ENCODE data around the gene ZNF438.
A peak's percentile ranks its signal among the peaks of the same experiment; 100 is the strongest.

ZNF438 gene

GRCh38 chr10:31025142-31025541, 6.5 kb downstream of the ZNF438 start:
- Histone ChIP-seq H3K79me2 (ENCODE audit: insufficient read depth, low read depth) (no peaks in the 10 kb centered on the region), H3K4me3 (IDR thresholded peaks at IDR 0.05; ENCODE audit: insufficient read depth, low read depth, low read length) (no peak overlapping the region), H3K27me3 (ENCODE audit: insufficient read depth, low read depth) (no peaks in the 10 kb centered on the region), H3K4me1 (ENCODE audit: low read depth, poor library complexity, severe bottlenecking) (peaks cover 1% of the 10 kb centered on the region), H3K27ac (no peak overlapping the region), H4K20me1 (ENCODE audit: insufficient read depth) (no peaks in the 10 kb centered on the region), H3K9ac (no peak overlapping the region), H3K36me3 (ENCODE audit: insufficient read depth) (no peaks in the 10 kb centered on the region), H3K4me2 (no peak overlapping the region), H2AFZ (ENCODE audit: low read depth) (no peak overlapping the region)
- TF ChIP-seq, protein P1, sequence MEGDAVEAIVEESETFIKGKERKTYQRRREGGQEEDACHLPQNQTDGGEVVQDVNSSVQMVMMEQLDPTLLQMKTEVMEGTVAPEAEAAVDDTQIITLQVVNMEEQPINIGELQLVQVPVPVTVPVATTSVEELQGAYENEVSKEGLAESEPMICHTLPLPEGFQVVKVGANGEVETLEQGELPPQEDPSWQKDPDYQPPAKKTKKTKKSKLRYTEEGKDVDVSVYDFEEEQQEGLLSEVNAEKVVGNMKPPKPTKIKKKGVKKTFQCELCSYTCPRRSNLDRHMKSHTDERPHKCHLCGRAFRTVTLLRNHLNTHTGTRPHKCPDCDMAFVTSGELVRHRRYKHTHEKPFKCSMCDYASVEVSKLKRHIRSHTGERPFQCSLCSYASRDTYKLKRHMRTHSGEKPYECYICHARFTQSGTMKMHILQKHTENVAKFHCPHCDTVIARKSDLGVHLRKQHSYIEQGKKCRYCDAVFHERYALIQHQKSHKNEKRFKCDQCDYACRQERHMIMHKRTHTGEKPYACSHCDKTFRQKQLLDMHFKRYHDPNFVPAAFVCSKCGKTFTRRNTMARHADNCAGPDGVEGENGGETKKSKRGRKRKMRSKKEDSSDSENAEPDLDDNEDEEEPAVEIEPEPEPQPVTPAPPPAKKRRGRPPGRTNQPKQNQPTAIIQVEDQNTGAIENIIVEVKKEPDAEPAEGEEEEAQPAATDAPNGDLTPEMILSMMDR (conservative IDR thresholded peaks at IDR 0.05; ENCODE audit: low read depth, low read length) = no peak

- H3K4me2 ChIP-seq = no peak overlapping the region
- no peaks in the 10 kb centered on the region for H3K27me3 ChIP-seq (ENCODE audit: insufficient read depth, low read depth)
- no peaks in the 10 kb centered on the region for H3K36me3 ChIP-seq (ENCODE audit: insufficient read depth)
- no peak overlapping the region for H3K4me3 ChIP-seq (IDR thresholded peaks at IDR 0.05; ENCODE audit: insufficient read depth, low read depth, low read length)
- H3K9ac ChIP-seq = no peak overlapping the region
- H3K27ac ChIP-seq = no peak overlapping the region
- H4K20me1 ChIP-seq (ENCODE audit: insufficient read depth) = no peaks in the 10 kb centered on the region
- H3K4me1 ChIP-seq (ENCODE audit: low read depth, poor library complexity, severe bottlenecking) = peaks cover 11% of the 10 kb centered on the region
- TF ChIP-seq, protein P1 (conservative IDR thresholded peaks at IDR 0.05; ENCODE audit: low read depth, low read length) = no peak
- H2AFZ ChIP-seq (ENCODE audit: low read depth) = no peak overlapping the region
- no peaks in the 10 kb centered on the region for H3K79me2 ChIP-seq (ENCODE audit: insufficient read depth, low read depth)
These were observed 8.1 kb downstream of the ZNF438 start for GRCh38 chr10:31023558-31023957.

- H2AFZ ChIP-seq (ENCODE audit: low read depth) = no peak overlapping the region
- no peaks in the 10 kb centered on the region for H4K20me1 ChIP-seq (ENCODE audit: insufficient read depth)
- no peaks in the 10 kb centered on the region for H3K79me2 ChIP-seq (ENCODE audit: insufficient read depth, low read depth)
- H3K27me3 ChIP-seq (ENCODE audit: insufficient read depth, low read depth) = no peaks in the 10 kb centered on the region
- TF ChIP-seq, protein P1 (conservative IDR thresholded peaks at IDR 0.05; ENCODE audit: low read depth, low read length) = no peak
- H3K4me2 ChIP-seq = 0 out of 2 replicates have a peak overlapping the region, but pooled peaks have one; percentile 8
- H3K4me1 ChIP-seq (ENCODE audit: low read depth, poor library complexity, severe bottlenecking) = peaks cover 11% of the 10 kb centered on the region
- no peak overlapping the region for H3K4me3 ChIP-seq (IDR thresholded peaks at IDR 0.05; ENCODE audit: insufficient read depth, low read depth, low read length)
- no peak overlapping the region for H3K9ac ChIP-seq
- H3K27ac ChIP-seq = no peak overlapping the region
- no peaks in the 10 kb centered on the region for H3K36me3 ChIP-seq (ENCODE audit: insufficient read depth)
These were observed 11.5 kb downstream of the ZNF438 start for GRCh38 chr10:31020209-31020608.

- Histone ChIP-seq H3K27ac (no peak overlapping the region), H3K4me3 (IDR thresholded peaks at IDR 0.05; ENCODE audit: insufficient read depth, low read depth, low read length) (no peak overlapping the region), H3K27me3 (ENCODE audit: insufficient read depth, low read depth) (no peaks in the 10 kb centered on the region), H3K9ac (no peak overlapping the region), H3K36me3 (ENCODE audit: insufficient read depth) (no peaks in the 10 kb centered on the region), H3K79me2 (ENCODE audit: insufficient read depth, low read depth) (no peaks in the 10 kb centered on the region), H3K4me2 (no peak overlapping the region), H3K4me1 (ENCODE audit: low read depth, poor library complexity, severe bottlenecking) (peaks cover 11% of the 10 kb centered on the region), H4K20me1 (ENCODE audit: insufficient read depth) (no peaks in the 10 kb centered on the region), H2AFZ (ENCODE audit: low read depth) (no peak overlapping the region)
- TF ChIP-seq, protein P1 (conservative IDR thresholded peaks at IDR 0.05; ENCODE audit: low read depth, low read length) = no peak
These were observed 12.7 kb downstream of the ZNF438 start for GRCh38 chr10:31018962-31019361.
